HG03103 (cell line): ENCODE data around the gene DBF4.
"Not testable (repeated sequence)": the region's sequence is repeated elsewhere in the genome, so short reads cannot be mapped to it uniquely, and the experiment has no call there.

Experiments used
- ATAC-seq: cut with Tn5 transposase; IDR thresholded peaks from one replicate; pipeline ENCODE4 v1.9.1; 2021; ENCODE audit warnings: low read depth; ENCODE audit not compliant: unreplicated experiment

The DBF4 gene

DNA sequence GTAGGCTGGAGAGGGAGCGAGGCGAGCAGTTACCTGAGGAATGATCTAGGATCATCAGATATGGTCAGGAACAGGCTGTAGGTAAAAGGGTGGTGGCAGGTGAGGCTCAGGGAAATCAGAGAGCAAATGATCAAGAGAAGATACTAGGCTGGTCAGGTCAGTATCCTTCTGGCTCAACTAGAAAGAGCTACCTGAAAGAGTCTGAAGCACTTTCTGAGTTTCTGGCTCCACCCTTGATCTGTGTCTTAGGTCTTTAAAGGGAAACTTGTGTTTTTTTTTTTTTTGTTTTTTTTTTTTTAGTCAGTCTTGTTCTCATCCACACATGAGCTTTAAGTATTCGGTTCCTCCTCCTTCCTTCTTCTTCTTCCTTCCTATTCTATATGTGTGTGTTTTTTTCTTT, 68.3 kb downstream of the DBF4 start:
- ATAC-seq: no peak

DNA sequence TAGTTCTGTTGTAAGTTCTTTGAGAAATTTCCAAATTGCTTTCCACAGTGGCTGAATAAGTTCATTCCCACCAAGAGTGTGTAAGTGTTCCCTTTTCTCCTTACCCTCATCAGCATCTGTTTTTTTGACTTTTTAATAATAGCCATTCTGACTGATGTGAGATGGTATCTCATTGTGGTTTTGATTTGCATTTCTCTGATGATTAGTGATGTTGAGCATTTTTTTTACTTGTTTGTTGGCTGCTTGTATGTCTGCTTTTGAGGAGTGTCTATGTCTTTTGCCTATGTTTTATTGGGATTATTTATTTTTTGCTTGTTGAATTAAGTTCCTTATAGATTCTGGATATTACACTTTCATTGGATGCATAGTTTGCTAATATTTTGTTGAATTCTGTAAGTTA, 69.6 kb downstream of the DBF4 start:
- not testable (repeated sequence) for ATAC-seq

DNA sequence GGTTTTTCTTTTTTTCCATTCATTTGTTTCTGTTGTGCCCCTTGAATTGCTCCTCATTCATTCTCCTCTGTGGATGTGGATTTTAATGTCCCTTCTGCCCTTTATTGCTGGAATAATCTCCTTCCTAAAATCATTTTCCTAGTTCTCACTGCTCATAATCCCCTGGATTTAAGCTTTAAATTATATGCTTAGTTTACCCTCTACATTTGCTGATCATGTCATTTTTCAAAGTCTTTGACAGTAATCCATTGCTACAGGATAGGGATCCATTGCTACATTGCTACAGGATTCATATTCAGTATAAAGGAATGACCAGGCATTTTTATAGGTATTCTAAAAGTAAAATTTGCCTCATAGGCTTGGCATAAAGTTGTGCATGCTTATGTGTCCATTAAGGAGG, 72.1 kb downstream of the DBF4 start:
- no peak for ATAC-seq
